NK-92 (cell line): ENCODE measurements around the gene RIPK4.
"Not testable (repeated sequence)": the region's sequence is repeated elsewhere in the genome, so short reads cannot be mapped to it uniquely, and the experiment has no call there.

Experiments used
- DNase-seq: peaks from one replicate; lab custom pipeline; 2025; ENCODE audit not compliant: unreplicated experiment; lab: John Stamatoyannopoulos, UW

Gene RIPK4

DNA sequence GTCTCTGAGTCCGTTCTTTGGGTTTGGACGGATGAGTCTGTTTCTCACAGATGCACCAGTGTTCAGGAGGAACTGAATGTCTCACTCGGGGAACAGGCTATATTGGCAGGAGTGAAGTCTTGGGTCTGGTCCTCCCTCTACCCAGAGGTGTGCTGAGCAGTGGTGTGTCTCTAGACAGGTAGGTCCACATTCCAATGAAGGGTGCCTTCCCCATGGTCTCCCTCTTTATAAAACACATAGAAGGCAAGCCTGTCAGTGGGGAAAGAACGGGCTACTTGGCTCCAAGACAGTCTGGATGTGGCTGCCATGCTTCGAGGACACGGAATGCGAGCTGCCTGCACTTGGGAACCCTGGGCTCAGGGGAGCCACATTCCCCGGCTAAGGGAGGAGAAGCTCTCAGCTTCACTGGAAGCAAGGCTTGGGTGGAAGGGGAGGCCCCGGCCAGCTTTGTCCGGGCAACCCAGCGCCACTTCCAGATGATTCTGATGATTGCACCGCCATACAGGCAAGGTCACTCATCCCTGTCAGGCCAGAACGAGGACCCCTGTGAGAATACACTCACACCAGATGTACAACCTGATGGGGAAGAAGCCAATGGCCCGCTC lies 29.7 kb upstream of the RIPK4 start:
- DNase-seq, result no peak

DNA sequence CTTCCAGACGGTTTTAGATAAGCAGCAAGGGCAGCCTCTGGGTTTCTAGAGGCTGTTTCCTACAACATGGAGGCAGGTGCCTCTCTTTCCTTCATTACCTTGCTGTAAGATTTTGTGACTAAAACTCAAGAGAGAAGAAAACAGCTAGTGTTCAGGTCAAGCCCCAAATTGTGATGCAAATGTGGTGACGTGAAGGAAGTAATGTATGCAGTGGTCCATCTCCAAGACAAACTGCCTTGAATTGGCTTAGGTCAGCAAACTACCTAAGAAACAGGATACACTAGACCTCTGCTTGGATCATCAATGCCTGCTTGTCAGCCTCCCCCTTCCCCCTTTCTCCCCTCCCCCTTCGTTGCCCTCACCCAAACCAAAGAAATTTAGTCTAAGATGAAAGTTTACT lies 28.9 kb upstream of the RIPK4 start:
- no peak for DNase-seq

DNA sequence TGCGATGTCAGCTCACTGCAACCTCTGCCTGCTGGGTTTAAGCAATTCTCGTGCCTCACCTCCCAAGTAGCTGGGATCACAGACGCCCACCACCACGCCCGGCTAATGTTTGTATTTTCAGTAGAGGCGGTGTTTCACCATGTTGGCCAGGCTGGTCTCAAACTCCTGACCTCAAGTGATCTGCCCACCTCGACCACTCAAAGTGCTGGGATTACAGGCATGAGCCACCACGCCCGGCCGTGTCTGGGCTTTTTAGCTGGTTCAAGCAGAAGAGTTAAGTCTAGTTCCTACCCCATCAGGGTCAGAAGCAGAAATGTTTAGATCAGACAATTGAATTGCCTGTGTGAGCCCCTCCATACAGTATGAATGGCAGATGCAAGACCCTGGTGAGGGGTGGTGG lies 27.7 kb upstream of the RIPK4 start:
- DNase-seq, result no peak

DNA sequence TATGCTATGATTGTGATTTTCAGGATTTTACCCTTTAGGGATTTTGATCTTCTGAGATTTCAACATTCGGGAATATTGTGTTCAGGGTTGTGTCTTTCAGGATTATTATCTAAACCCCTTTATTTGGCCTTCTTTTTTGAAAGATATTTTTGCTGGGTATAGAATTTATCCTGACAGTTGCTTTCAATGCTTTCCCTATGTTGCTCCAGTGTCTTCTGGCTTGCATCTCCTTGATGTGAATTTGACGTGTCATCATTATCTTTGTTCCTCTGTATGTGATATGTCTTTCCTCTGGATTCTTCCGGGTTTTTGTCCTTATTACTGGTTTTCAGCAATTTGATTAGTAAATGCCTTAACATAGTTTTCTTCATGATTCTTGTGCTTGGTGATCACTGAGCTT lies 25.9 kb upstream of the RIPK4 start:
- no peak for DNase-seq

DNA sequence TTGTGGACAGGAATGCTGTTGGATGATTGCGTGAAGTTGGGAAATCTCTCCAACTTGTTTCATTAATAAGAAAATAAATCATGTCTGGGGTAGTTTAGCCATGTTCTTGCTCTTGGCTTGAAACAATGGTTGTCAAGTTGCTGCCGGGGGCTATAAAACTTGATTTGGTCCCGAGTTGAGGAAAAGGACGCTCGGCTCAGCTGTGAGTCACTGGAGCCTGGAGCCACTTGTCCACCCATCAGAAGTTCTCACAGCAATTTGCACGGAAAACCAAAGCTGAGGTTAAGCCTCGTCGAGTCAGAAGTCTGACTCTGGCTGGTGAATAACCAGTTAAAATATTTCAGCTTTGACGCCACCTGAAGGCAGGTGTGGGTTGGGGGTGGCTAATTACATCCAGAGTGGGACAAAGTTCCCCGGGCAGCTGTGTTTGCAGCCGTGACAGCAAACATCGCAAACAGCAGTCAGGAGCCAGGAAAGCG lies 19.7 kb upstream of the RIPK4 start:
- no peak for DNase-seq

DNA sequence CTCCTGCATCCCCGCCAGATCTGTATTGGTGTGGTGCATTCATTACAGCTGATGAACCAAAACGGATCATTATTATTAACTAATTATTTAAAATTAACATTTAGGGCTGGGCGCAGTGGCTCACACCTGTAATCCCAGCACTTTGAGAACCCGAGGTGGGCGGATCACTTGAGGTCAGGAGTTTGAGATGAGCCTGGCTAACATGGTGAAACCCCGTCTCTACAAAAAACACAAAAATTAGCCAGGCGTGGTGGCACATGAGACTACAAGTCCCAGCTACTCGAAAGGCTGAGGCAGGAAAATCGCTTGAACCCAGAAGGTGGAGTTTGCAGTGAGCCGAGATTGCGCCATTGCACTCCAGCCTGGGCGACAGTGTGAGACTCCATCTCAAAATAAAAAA lies 18.4 kb upstream of the RIPK4 start:
- DNase-seq, result not testable (repeated sequence)

DNA sequence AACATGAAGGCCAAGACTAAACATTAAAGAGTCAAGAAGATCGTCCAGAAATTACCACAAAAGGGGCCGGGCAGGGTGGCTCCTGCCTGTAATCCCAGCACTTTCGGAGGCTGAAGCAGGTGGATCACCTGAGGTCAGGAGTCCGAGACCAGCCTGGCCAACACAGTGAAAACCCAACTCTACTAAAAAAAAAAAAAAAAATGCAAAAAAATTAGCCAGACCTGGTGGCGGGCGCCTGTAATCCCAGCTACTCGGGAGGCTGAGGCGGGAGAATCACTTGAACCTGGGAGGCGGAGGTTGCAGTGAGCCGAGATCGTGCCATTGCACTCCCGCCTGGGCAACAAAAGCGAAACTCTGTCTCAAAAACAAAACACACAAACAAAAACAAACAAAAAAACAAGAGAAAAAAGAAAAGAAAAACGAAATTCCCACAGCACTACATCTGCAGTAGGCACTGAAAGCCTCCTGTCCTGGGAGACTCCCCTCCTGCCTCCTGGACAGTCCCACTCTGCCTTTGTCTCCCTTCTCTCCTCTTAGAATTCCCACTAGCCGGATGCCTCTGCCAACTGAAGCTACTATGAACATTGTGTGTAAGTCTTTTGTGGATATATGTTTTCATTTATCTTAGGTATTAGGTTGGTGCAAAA lies 17.7 kb upstream of the RIPK4 start:
- DNase-seq, result no peak

DNA sequence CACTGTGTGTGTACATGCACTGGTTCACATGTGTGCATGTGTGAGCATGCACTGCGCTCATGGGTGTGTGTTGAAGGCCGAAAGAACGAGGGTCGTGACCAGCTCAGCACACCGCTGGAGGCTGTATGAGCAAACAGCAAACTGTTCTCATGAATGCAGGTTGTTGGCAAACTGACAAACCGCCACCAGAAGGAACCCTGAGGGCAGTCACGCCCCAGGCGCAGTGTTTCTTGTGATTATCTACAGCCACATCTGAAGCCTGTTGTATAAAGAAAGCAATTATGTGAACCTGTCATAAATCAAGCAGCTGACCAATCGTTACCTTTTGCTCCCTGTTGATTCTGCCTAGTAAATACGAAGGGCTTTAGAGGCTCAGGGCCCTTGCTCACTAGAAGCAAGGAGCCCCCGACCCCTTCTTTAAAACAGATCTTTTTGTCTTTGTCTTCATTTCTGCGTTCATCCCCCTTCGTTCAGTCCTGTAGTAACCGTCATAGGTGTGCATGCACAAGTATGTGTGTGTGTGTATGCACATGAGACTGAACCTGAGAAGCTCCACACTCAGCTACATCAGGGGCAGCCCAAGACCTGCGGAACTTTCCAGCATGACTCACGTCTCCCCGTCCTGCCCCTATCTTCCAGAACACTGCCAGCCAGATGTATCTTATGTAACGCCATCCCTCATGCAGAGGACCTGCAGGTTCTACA lies 16.8 kb upstream of the RIPK4 start:
- DNase-seq, result no peak

DNA sequence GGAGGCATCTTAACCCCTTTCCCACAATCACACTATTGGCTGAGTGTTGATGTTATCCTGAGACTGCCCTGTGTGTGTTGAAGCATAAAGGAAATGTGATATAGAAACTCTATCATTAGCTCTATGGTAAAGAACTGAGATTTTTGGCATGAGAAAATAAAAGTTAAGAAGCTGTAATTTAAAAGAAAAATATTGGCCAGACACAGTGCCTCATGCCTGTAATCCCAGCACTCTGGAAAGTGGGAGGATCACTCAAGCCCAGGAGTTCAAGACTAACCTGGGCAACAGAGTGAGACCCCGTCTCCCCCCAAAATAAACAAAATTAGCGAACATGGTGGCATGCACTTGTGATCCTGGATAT lies 14.2 kb upstream of the RIPK4 start:
- DNase-seq, result no peak

DNA sequence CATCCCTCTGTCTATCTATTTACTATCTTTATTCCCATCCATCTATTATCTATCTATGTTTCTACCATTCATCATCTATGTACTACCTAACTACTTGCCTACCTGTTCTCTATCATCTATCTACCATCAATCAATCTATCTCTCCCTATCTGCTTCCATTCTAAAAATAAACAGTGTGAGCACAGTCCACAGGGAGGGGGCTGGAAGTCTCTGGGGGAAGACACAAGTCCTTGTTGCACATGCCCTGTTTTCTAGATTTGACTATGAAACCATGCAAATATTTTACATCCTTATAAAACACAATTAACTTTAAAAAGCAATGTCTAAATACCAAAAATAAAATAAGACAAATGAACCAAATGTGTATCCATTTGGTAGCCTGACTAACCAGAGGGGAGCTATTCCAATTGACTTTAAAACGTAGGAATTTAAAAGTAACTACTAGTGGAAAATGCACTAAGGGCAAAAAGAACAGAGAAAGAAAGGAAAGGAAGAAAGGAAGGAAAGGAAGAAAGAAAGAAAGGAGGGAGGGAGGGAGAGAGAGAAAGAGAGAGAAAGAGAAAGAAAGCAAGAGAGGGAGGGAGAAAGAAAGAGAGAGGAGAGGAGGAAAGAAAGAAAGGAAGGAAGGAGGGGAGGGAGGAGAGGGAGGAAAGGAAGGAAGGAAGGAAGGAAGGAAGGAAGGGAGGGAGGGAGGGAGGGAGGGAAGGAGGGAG lies 13.6 kb upstream of the RIPK4 start:
- DNase-seq, result no peak

DNA sequence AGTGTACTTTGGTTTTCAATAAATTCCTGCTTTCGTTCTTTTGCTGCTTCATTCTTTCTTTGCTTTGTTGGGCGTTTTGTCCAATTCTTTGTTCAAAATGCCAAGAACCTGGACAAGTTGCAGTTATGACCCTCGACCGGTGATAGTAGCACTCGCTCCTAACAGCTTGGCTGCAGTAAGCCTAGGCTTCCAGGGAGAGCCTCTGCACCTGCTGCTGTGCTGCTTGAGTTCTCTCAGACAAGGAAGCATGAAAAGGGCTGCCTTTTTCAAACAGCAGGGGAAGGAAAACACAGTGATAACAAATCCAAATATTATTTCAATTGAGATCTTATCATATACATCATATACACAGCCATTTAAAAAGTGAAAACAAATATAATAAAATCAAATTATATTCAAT lies 12.8 kb upstream of the RIPK4 start:
- DNase-seq, result no peak

DNA sequence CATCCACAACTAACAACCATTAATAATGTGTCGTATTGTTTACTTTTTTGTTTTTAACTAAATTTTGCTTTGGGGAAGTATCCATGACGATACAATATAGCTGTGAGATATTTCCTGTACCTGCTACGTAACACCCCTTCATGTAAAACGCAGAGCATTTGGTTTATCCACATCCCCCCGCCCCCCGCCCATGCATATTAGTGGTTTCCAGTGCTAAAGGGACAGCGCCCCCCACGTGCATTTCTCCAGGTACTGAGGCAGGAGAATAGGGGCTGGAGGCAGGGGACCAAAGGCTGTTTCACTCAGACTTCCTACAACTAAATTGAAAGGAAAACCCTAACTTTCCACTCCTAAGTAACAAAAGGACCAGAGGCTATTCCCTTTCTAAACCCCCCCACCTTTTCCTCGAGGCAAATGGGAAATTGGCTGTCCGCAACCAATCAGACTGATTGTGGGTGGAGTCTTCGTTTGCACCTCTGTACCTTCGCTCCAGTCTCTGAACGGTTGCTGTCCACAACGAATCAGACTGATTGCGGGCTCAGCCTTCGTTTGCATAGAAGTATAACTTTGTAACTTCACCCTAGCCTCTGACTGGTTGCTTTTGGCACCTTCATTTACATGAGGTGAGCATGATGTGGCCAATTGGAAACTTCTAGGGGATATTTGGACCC lies 12.2 kb upstream of the RIPK4 start:
- DNase-seq, result no peak

DNA sequence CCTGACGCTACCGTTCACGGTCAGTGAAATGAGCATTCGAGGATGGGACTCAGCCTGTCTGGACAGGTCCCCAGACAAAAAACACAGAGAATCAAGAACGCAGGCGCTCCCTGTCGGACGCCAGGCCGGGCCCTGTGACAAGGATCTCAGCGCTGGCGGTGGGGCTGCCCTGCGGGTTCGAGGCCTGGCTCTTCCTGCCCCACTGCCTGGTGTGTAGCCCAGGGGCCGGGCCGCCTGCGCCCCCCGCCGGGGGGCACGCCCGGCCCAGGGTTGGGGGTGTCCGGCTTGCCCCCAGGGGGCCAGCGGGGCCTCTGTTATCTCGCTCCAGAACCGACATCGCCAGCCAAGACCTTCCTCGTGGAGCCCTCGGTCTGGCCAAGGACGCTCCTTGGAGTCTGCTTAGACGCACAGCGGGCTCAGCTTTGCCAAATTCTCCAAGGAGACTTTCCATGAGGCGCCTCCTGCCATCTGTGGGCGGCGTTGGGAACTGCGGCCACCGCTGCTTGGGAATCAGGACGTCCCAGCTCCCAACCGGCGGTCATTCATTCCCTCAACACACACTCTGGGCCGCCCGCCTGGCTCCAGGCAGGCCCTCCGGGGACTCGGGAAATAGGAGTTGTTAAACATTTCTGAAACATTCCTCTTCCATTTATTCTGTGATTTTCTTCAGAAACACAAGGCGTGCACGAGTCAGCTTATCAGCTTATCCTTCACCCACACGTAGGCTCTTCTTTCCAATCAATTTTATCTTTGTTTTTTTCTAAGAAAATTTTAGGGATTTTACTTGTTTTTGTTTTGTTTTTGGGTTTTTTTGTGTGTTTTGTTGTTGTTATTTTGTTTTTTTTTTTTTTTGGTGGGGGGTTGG lies 11.3 kb upstream of the RIPK4 start:
- no peak for DNase-seq

DNA sequence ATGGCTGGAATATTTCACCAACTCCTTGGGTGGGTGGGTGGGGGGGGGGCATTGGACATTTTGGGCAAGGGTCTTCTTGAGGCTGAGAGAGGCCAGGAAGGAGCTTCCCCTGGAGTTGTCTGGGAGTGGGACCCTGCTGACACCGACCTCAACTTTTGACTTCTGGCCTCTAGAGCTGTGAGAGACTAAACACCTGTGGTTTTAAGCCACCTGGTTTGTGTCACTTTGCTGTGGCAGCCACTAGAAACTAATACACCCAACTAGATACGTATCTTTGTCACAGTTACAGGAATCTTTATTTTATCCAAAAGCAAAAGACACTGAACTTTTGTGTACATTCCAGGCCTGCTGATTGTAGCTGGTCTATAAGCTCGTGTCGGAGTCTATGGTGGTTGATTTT lies 9.9 kb upstream of the RIPK4 start:
- no peak for DNase-seq

DNA sequence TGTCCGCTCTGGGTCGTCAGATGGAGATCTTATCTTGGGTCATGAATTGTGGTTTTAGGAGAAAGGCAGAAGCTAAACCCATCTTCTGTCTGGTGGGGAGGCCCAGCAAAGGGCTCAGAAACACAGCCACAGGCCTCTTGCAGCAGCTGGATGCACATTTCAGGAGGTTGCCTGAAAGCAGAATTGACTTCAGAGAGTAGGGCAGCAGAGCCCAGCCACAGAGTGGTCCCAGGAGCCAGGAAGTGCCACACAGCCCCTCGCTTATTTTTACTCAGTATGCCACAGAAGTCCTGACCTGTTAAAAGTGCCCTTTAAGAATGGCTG lies 8.3 kb upstream of the RIPK4 start:
- DNase-seq, result no peak

DNA sequence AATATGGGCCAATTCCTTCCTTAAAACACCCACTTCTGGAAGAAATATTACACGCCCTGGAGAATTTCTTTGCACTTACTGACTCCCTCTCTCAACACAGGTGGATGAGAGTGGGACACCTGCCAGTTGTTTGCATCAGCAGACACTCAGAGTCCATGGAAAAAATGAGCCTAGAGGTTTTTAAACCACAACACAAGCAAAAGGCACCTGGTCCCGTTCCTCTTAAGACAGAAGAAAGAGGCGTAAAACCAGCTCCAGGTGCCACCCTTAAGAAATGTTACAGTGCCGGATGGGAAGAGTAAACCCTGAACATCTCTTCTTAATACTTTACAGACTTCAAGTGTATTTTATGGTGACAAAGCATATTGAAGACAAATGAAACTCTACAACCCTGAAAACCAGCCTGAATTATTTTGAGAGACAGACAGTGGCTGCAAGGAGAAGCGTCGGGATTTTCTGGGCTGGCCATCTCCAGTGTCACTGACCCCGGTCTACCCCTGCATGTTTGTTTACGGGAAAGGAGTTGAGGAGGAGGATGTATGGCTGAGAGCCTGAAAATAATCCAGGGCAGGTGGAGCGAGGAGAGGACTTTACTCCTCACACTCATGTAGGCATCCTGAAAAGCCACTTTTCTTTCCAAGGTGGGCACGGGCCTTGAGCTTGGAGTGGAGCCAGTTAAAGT lies 7.8 kb upstream of the RIPK4 start:
- DNase-seq, result no peak

DNA sequence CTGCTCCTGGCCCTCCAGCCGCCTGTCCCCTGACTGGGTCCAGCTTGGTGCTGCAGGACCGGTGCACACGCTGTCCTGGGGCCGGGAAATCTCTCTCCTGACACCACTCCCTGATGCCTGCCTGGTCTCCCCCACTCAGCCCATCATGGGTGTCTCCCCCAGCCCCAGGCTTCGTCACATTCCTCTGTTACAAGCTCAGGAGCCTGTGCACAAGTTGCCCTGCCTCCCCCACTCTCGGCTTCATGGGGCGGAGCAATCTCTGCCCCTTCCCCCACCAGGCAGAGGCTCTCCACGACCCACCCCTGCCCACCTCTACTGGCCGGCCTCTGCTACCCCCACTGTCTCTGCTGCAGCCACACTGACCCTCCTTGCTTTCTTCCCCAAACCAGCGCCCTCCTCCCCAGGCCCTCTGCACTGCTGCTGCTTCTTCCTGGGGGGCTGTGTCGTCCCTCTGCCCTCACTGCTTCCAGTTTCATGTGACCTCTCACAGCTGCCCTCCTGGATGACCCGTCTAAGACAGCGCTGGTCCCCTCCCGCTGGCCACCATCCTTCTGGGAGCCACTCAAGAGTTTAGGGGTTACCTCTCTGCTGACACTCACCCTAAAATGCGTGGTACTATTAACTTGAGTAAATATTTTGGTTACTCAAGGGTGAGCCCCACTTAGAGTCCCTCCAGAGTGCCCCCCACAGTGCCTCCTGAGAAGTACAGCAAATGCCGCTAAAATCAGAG lies 5.7 kb upstream of the RIPK4 start:
- no peak for DNase-seq

DNA sequence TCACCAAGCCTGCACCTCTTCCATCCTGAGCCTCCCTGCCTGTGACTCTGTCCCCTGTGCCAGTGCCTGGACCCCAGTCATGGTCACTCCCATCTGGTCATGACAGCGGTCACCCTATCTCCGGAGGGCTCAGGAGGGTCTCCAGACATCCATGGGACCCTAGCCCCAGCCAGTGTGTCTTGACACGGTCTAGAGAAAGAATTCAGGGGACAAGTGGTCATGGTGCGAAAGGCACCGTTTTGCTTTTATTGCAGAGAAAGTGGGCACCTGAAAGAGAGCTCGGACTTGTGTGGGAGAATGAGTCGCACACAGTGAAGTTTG lies 4.7 kb upstream of the RIPK4 start:
- no peak for DNase-seq

DNA sequence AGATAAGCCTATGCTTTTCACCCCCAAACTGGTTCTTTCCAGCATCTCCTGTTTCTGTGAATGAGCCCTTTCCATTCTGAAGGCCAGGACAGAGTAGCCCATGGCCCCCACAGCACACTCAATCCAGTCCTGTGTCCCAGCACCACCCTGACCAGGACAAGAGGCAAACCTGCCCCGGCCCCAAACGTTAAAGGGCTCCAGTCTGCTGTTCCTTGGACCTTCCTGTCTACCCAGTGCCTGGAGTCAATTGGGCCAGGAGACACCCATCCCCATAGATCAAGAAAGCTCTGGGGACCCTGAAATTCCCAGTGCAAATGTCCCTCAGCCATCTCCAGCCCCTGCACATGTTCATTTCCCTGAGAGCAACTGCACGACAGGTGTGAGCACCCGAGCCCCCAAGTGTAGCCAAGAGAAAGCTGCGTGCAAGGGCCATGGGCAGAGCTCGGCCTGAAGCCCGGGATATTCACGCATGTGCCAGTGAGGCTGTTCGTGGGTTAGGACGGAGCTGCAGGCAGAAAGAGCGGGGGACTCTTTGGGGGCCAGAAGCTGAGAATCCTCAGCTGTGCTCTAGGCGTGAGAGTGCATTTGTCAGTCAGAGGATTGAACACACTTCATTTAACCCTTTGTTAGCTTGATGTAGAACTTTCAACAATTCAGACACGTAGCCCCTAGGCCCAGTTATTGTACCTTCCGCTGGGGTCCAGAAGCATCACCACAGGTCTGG lies 4.2 kb upstream of the RIPK4 start:
- no peak for DNase-seq
